KOPT-K1 (cell line): ENCODE data around the gene SLC18A3.

Source experiments
- H3K27ac ChIP-seq: fragments of 200-600 bp; sonication (generic); 2 replicates; pipeline ENCODE4 v1.5.1; 2016; ENCODE audit warnings: antibody characterized with exemption, mild to moderate bottlenecking, low read depth, low read length; ENCODE audit not compliant: poor library complexity, severe bottlenecking
- H3K36me3 ChIP-seq: fragments of 200-600 bp; sonication (generic); 2 replicates; pipeline ENCODE4 v1.5.1; 2017; ENCODE audit warnings: antibody characterized with exemption, mild to moderate bottlenecking, low read length, moderate library complexity; ENCODE audit not compliant: insufficient read depth
- H3K9me3 ChIP-seq: fragments of 200-600 bp; sonication (generic); 2 replicates; pipeline ENCODE4 v1.5.1; 2017; ENCODE audit warnings: antibody characterized with exemption, low read length, mild to moderate bottlenecking; ENCODE audit not compliant: insufficient read depth, poor library complexity, severe bottlenecking

The SLC18A3 gene

DNA sequence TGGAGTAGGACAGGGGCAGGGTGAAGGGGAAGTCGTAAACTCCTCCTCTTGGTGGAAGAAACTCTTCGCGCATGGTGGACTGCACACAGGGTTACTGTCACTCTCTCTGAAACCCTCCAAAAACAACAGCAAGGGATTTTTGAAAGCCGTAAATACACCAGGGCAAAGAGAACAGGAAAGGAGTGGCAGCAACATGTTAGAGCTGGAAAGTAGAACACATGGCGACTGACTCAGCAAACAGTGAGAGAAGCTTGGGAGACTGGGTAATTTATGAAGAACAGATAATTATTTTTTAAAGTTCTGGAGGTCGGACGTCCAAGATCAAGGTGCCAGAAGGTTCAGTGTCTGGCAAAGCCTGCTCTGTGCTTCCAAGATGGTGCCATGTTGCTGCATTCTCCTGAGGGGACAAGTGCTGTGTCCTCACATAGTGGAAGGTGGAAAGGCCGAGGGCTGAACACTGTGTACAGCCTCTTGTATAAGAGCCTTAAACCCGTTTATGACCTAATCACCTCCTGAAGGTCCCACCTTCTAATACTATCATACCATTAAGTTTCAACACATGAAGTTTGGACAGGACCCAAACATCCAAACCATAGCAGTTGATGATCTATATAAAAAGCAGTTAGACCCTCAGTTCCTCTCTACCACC, 46.9 kb downstream of the SLC18A3 start:
- H3K9me3 ChIP-seq = peaks cover 25% of the 10 kb centered on the region
- peaks cover 29% of the 10 kb centered on the region for H3K36me3 ChIP-seq
- H3K27ac ChIP-seq = no peak overlapping the region

- no peak overlapping the region for H3K27ac ChIP-seq
- peaks cover 33% of the 10 kb centered on the region for H3K36me3 ChIP-seq
- H3K9me3 ChIP-seq = peaks cover 25% of the 10 kb centered on the region
Measured at GRCh38 chr10:49657606-49658005, 47.5 kb downstream of the SLC18A3 start.

DNA sequence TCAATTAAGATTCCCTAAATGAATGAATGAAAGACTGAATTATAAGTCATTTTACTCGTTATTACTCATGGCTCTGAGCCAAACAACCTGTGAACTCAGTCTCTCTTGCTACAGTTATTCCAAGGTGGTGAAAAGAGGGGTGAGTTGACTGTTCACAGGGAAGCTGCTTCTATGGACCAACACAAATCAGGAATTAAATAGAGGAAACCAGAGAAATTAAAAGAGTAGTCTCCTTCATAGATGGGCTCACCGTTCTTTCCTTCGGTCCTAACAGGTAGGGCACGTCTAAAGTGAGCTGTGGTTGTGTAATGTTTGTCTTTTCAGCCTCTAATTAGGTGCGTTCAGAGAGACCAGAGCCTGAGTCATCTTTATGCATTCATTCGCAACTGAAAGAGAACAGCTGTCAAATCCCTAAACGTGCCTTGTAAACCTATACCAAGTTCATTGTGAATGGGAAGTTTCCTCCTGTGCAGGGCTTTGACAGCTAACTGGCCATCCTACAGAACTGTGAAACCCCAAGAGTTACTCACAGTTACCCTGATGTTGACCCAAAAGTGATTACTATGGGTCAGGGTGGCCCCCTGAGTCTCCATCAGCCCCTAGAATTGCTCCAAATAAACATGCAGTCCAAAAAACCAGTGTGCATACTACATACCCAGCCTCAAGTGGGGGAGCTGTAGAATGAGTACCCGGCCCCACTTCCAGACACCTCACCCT, 51.2 kb downstream of the SLC18A3 start:
- peaks cover 25% of the 10 kb centered on the region for H3K9me3 ChIP-seq
- H3K36me3 ChIP-seq = peaks cover 44% of the 10 kb centered on the region; the same call in 1 of the 2 replicates
- H3K27ac ChIP-seq = no peak overlapping the region
